ENCODE data around the gene SARNP. TPM values are rescaled to one million over a fixed set of nuclear protein-coding genes. Genes with fewer than 3 reads are reported as not detected.
"Not testable (repeated sequence)": the region's sequence is repeated elsewhere in the genome, so short reads cannot be mapped to it uniquely, and the experiment has no call there.

The SARNP gene
- total RNA-seq, 2 donors from 2014 or later: 61.4 to 70.8 TPM

GRCh38 chr12:55762646-55763045, 54.9 kb downstream of the SARNP start:
- no peaks in the 10 kb centered on the region for H3K9me3 ChIP-seq
- H3K4me3 ChIP-seq: no peak overlapping the region
- no peak for DNase-seq (ENCODE audit: low spot score)
- no peak overlapping the region for H3K27ac ChIP-seq
- H3K27me3 ChIP-seq: no peaks in the 10 kb centered on the region
- peaks cover 46% of the 10 kb centered on the region for H3K36me3 ChIP-seq
- no peak for TF ChIP-seq CTCF (IDR thresholded peaks at IDR 0.05)
- H3K4me1 ChIP-seq: no peaks in the 10 kb centered on the region

DNA sequence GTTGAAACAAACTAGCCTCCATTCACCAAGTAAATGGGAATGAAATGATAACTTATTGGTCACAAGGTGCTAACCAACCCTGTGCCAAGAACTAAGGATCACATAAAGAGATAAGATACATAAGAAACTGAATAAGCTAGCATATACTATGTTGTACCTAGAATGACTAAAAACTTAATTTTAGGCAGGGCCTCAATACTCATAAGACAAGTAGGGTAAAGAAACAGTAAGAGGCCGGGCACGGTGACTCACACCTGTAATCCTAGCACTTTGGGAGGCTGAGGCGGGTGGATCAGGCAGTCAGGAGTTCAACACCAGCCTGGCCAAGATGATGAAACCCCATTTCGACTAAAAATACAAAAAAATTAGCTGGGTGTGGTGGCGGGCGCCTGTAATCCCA, 56.9 kb downstream of the SARNP start:
- Histone ChIP-seq H3K4me1 (no peaks in the 10 kb centered on the region), H3K36me3 (peaks cover 57% of the 10 kb centered on the region), H3K27ac (no peak overlapping the region), H3K4me3 (no peak overlapping the region), H3K9me3 (no peaks in the 10 kb centered on the region), H3K27me3 (no peaks in the 10 kb centered on the region)
- no peak for DNase-seq (ENCODE audit: low spot score)
- TF ChIP-seq CTCF (IDR thresholded peaks at IDR 0.05): no peak

- H3K27ac ChIP-seq; H3K4me3 ChIP-seq; H3K27me3 ChIP-seq; H3K4me1 ChIP-seq; DNase-seq (ENCODE audit: low spot score); H3K9me3 ChIP-seq: not testable (repeated sequence)
- H3K36me3 ChIP-seq: peaks cover 71% of the 10 kb centered on the region
Measured at GRCh38 chr12:55758575-55758974, 58.9 kb downstream of the SARNP start.

GRCh38 chr12:55757701-55758100, 59.8 kb downstream of the SARNP start:
- no peak for DNase-seq (ENCODE audit: low spot score)
- Histone ChIP-seq H3K27ac (no peak overlapping the region), H3K4me1 (no peaks in the 10 kb centered on the region), H3K36me3 (peaks cover 63% of the 10 kb centered on the region), H3K9me3 (no peaks in the 10 kb centered on the region), H3K4me3 (no peak overlapping the region), H3K27me3 (no peaks in the 10 kb centered on the region)
- TF ChIP-seq CTCF (IDR thresholded peaks at IDR 0.05): no peak

- no peak for TF ChIP-seq CTCF (IDR thresholded peaks at IDR 0.05)
- H3K36me3 ChIP-seq: peaks cover 74% of the 10 kb centered on the region
- no peaks in the 10 kb centered on the region for H3K4me1 ChIP-seq
- no peak overlapping the region for H3K27ac ChIP-seq
- no peaks in the 10 kb centered on the region for H3K9me3 ChIP-seq
- no peak for DNase-seq (ENCODE audit: low spot score)
- no peaks in the 10 kb centered on the region for H3K27me3 ChIP-seq
- no peak overlapping the region for H3K4me3 ChIP-seq
Measured at GRCh38 chr12:55755246-55755645, 62.3 kb downstream of the SARNP start.

DNA sequence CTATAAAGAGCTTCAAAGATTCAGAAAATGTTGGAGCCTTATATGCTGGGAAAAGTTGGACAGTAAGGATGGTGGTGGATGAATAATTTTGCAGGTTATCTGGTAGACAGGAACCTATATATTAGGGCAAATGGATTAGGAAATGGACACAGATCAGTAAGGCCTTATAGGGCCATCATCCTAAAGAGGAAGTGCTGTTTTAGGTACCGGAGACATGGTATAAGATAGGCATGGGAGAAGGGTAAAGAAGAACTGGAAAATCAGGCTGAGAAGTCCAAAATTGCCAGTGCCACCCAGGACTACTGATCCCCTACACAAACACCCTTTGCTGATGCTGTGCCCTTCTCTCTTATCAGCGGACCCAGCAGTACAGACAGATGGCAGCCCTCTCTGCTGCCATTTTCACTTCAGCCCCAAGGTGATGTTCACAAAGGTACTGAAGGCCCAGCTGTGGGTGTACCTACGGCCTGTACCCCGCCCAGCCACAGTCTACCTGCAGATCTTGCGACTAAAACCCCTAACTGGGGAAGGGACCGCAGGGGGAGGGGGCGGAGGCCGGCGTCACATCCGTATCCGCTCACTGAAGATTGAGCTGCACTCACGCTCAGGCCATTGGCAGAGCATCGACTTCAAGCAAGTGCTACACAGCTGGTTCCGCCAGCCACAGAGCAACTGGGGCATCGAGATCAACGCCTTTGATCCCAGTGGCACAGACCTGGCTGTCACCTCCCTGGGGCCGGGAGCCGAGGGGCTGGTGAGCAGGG, 69.1 kb downstream of the SARNP start:
- Histone ChIP-seq H3K9me3 (no peaks in the 10 kb centered on the region), H3K36me3 (peaks cover 14% of the 10 kb centered on the region), H3K27me3 (no peaks in the 10 kb centered on the region), H3K4me1 (peaks cover 0 to 32% of the 10 kb centered on the region in 2 donors), H3K27ac (no peak overlapping the region), H3K4me3 (no peak overlapping the region)
- no peak for DNase-seq (ENCODE audit: low spot score)
- no peak for TF ChIP-seq CTCF (IDR thresholded peaks at IDR 0.05)

Data from right atrium auricular region (tissue), 2 donors.